ENCODE data around the gene NUPR2.
"Not testable (repeated sequence)": the region's sequence is repeated elsewhere in the genome, so short reads cannot be mapped to it uniquely, and the experiment has no call there.

NUPR2 gene

GRCh38 chr7:56083150-56083785 lies 32.9 kb downstream of the NUPR2 start:
- DNase-seq = no peak

- no peak for DNase-seq
Measured at GRCh38 chr7:56081626-56082340, 34.4 kb downstream of the NUPR2 start.

- DNase-seq = not testable (repeated sequence)
Measured at GRCh38 chr7:56080726-56081435, 35.3 kb downstream of the NUPR2 start.

- peak; percentile 77 for DNase-seq
Measured at GRCh38 chr7:56079450-56080185, 36.6 kb downstream of the NUPR2 start.

GRCh38 chr7:56078196-56078595 lies 38.0 kb downstream of the NUPR2 start:
- DNase-seq = no peak

GRCh38 chr7:56077681-56078080 lies 38.5 kb downstream of the NUPR2 start:
- no peak for DNase-seq

- DNase-seq = peak; percentile 81
Measured at GRCh38 chr7:56074371-56074791, 41.8 kb downstream of the NUPR2 start.

GRCh38 chr7:56066376-56066775 lies 49.8 kb downstream of the NUPR2 start:
- DNase-seq = not testable (repeated sequence)
